SK-N-SH treated with all-trans-retinoic acid at 6 μM for 48 hours (cell line): ENCODE results near the gene CYTH3.
A peak's percentile ranks its signal among the peaks of the same experiment; 100 is the strongest.

Source experiments
- ATAC-seq: fragments of 200-7000 bp; cut with Tn5 transposase; 3 replicates; pipeline ENCODE4 v1.9.1; 2020; ENCODE audit warnings: mild to moderate bottlenecking, moderate library complexity
- ARNTL ChIP-seq: fragments of 450-650 bp; formaldehyde crosslinking; IDR thresholded peaks from 2 replicates; pipeline ENCODE4 v1.5.0; 2020; ENCODE audit warnings: low read depth, mild to moderate bottlenecking, moderate library complexity, borderline replicate concordance
- CREB5 ChIP-seq: fragments of 250-450 bp; sonication (Bioruptor Pico); IDR thresholded peaks from 2 replicates; pipeline ENCODE4 v1.5.1; 2020; ENCODE audit warnings: low read depth, mild to moderate bottlenecking, moderate library complexity
- ESRRG ChIP-seq: fragments of 250-450 bp; sonication (Bioruptor Pico); IDR thresholded peaks from 2 replicates; pipeline ENCODE4 v1.6.1; 2021; ENCODE audit warnings: mild to moderate bottlenecking
- GLIS3 ChIP-seq: fragments of 250-450 bp; sonication (Bioruptor Pico); IDR thresholded peaks from 2 replicates; pipeline ENCODE4 v1.5.0; 2020; ENCODE audit warnings: mild to moderate bottlenecking, moderate library complexity
- ISL1 ChIP-seq: fragments of 250-450 bp; sonication (Bioruptor Pico); IDR thresholded peaks from 2 replicates; pipeline ENCODE4 v2.1.2; 2022; ENCODE audit warnings: mild to moderate bottlenecking, moderate library complexity
- PATZ1 ChIP-seq: fragments of 250-450 bp; sonication (Bioruptor Pico); IDR thresholded peaks from 2 replicates; pipeline ENCODE4 v1.8.0; 2020; ENCODE audit warnings: mild to moderate bottlenecking, moderate library complexity, borderline replicate concordance
- POU6F1 ChIP-seq: fragments of 250-450 bp; sonication (Bioruptor Pico); IDR thresholded peaks from 2 replicates; pipeline ENCODE4 v1.8.0; 2021; ENCODE audit warnings: low read depth, mild to moderate bottlenecking, moderate library complexity, borderline replicate concordance
- PPARA ChIP-seq: fragments of 250-450 bp; sonication (Bioruptor Pico); IDR thresholded peaks from 2 replicates; pipeline ENCODE4 v1.5.0; 2020; ENCODE audit warnings: mild to moderate bottlenecking, borderline replicate concordance
- TCF4 ChIP-seq: fragments of 250-450 bp; sonication (Bioruptor Pico); IDR thresholded peaks from 2 replicates; pipeline ENCODE4 v1.8.0; 2021; ENCODE audit warnings: mild to moderate bottlenecking, moderate library complexity, borderline replicate concordance
- TOX ChIP-seq: fragments of 250-450 bp; sonication (Bioruptor Pico); IDR thresholded peaks from 2 replicates; pipeline ENCODE4 v1.8.0; 2021; ENCODE audit warnings: mild to moderate bottlenecking, moderate library complexity, borderline replicate concordance
- TSHZ2 ChIP-seq: fragments of 250-450 bp; sonication (Bioruptor Pico); IDR thresholded peaks from 2 replicates; pipeline ENCODE4 v1.5.0; 2020; ENCODE audit warnings: mild to moderate bottlenecking, moderate library complexity
- ZC3H10 ChIP-seq: fragments of 250-450 bp; sonication (Bioruptor Pico); IDR thresholded peaks from 2 replicates; pipeline ENCODE4 v1.5.1; 2021; ENCODE audit warnings: mild to moderate bottlenecking, moderate library complexity
- ZFP3 ChIP-seq: fragments of 250-450 bp; sonication (Bioruptor Pico); IDR thresholded peaks from 2 replicates; pipeline ENCODE4 v1.5.0; 2020; ENCODE audit warnings: mild to moderate bottlenecking, moderate library complexity
- ZFP30 ChIP-seq: fragments of 450-650 bp; formaldehyde crosslinking; IDR thresholded peaks from 2 replicates; pipeline ENCODE4 v1.5.0; 2022; ENCODE audit warnings: mild to moderate bottlenecking, moderate library complexity
- ZNF565 ChIP-seq: fragments of 450-650 bp; formaldehyde crosslinking; conservative IDR thresholded peaks from 2 replicates; pipeline ENCODE4 v1.5.0; 2020; ENCODE audit warnings: low read depth, mild to moderate bottlenecking, moderate library complexity
- ZNF70 ChIP-seq: fragments of 450-650 bp; formaldehyde crosslinking; IDR thresholded peaks from 2 replicates; pipeline ENCODE4 v1.5.0; 2020; ENCODE audit warnings: mild to moderate bottlenecking, moderate library complexity
- ZNF8 ChIP-seq: fragments of 450-650 bp; formaldehyde crosslinking; IDR thresholded peaks from 2 replicates; pipeline ENCODE4 v1.5.0; 2020; ENCODE audit warnings: mild to moderate bottlenecking, moderate library complexity
- TF ChIP-seq, protein P1 (sequence below): fragments of 250-450 bp; sonication (Bioruptor Pico); IDR thresholded peaks from 2 replicates; pipeline ENCODE4 v1.5.1; 2021; ENCODE audit warnings: mild to moderate bottlenecking, moderate library complexity

CYTH3 gene

GRCh38 chr7:6163402-6163801 lies 109.0 kb downstream of the CYTH3 start:
- no peak for ATAC-seq
- TF ChIP-seq ARNTL (CRISPR knock-in tag), result no peak
- TF ChIP-seq ZNF8, result no peak
- TF ChIP-seq, protein P1, sequence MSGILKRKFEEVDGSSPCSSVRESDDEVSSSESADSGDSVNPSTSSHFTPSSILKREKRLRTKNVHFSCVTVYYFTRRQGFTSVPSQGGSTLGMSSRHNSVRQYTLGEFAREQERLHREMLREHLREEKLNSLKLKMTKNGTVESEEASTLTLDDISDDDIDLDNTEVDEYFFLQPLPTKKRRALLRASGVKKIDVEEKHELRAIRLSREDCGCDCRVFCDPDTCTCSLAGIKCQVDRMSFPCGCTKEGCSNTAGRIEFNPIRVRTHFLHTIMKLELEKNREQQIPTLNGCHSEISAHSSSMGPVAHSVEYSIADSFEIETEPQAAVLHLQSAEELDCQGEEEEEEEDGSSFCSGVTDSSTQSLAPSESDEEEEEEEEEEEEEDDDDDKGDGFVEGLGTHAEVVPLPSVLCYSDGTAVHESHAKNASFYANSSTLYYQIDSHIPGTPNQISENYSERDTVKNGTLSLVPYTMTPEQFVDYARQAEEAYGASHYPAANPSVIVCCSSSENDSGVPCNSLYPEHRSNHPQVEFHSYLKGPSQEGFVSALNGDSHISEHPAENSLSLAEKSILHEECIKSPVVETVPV (CRISPR knock-in tag), result no peak
- no peak for TF ChIP-seq ZNF565 (CRISPR knock-in tag)
- no peak for TF ChIP-seq PPARA
- no peak for TF ChIP-seq CREB5 (CRISPR knock-in tag)
- no peak for TF ChIP-seq GLIS3 (CRISPR knock-in tag)
- no peak for TF ChIP-seq TOX (CRISPR knock-in tag)
- TF ChIP-seq ZFP3, result no peak
- TF ChIP-seq ISL1, result no peak
- no peak for TF ChIP-seq ZNF70 (CRISPR knock-in tag)
- no peak for TF ChIP-seq ZFP30 (CRISPR knock-in tag)
- no peak for TF ChIP-seq TSHZ2 (CRISPR knock-in tag)
- no peak for TF ChIP-seq POU6F1 (CRISPR knock-in tag)
- no peak for TF ChIP-seq ZC3H10 (CRISPR knock-in tag)

DNA sequence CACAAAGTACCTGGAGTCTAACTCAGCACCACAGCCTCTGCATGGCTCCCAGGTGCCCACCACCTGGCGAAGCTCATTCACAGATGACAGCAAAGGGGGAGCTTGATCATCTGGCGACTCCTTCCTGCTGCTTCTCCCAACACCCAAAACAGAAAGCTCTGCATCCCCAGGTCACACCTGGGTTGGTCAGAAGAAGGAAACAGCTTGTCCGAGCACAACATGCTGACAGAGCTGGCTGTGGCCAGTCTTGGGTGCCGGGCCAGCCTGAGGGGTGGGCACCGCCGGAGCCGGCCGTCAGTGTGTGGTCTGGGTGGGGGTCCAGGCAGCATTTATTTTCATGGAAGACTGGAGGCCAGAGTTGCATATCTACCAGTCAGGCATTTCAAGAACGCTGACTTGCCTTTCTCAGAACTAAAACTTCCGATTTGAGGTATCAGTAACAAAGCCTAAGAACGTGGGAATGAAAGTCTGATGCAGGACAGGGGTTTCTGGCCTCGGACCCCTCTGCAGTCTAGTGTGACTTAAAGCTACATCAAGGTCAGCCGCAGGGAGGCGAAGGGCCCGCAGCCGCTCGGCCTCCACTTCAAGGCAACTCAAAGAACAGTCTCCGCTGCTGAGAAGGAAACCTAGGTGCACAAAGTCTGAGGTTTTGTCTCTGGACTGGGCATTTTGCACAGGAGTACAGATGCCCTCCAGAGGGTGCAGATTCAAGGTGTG lies 109.6 kb downstream of the CYTH3 start:
- ATAC-seq, result no peak
- TF ChIP-seq TSHZ2 (CRISPR knock-in tag) (no peak), ZNF8 (no peak), TCF4 (0 out of 2 replicates have a peak, but pooled peaks have one; percentile 2)
- TF ChIP-seq, all 23 proteins: peak for 1

GRCh38 chr7:6162331-6162620 lies 110.1 kb downstream of the CYTH3 start:
- ATAC-seq, result no peak; the same call in 2 of the 3 replicates
- TF ChIP-seq ZNF565 (CRISPR knock-in tag), result no peak
- TF ChIP-seq TSHZ2 (CRISPR knock-in tag), result peak; percentile 17; the same call in 1 of the 2 replicates
- no peak for TF ChIP-seq PPARA
- TF ChIP-seq TCF4, result peak; percentile 38; the same call in 1 of the 2 replicates
- no peak for TF ChIP-seq ESRRG (CRISPR knock-in tag)
- 0 out of 2 replicates have a peak, but pooled peaks have one; percentile 13 for TF ChIP-seq PATZ1 (CRISPR knock-in tag)
